IPS-15b (cell line): Measurements from ENCODE around the gene ZNF8.
"Not testable (repeated sequence)": the region's sequence is repeated elsewhere in the genome, so short reads cannot be mapped to it uniquely, and the experiment has no call there.

Experiments
- H3K27me3 ChIP-seq: one replicate; pipeline ENCODE4 v1.6.1; 2013; ENCODE audit warnings: low read length; ENCODE audit not compliant: control insufficient read depth, insufficient read depth
- H3K36me3 ChIP-seq: one replicate; pipeline ENCODE4 v1.6.1; 2013; ENCODE audit warnings: low read length; ENCODE audit not compliant: control insufficient read depth, insufficient read depth
- H3K4me1 ChIP-seq: one replicate; pipeline ENCODE4 v1.6.1; 2013; ENCODE audit warnings: mild to moderate bottlenecking, low read length; ENCODE audit not compliant: control insufficient read depth, insufficient read depth
- H3K4me3 ChIP-seq: one replicate; pipeline ENCODE4 v1.5.1; 2013; ENCODE audit warnings: low read depth, low read length
- H3K9ac ChIP-seq: one replicate; pipeline ENCODE4 v1.6.1; 2013; ENCODE audit warnings: low read depth, mild to moderate bottlenecking, low read length
- H3K9me3 ChIP-seq: one replicate; pipeline ENCODE4 v1.6.1; 2013; ENCODE audit warnings: mild to moderate bottlenecking, low read length; ENCODE audit not compliant: control insufficient read depth, insufficient read depth

ZNF8 gene

GRCh38 chr19:58278541-58279041, at the start of gene ZNF8:
TSS of gene ZNF8 (plus strand) at chr19:58278955. CDS start at chr19:58279082, 127 bp downstream.
- Histone ChIP-seq H3K4me1 (peaks cover 5% of the 10 kb centered on the region), H3K36me3 (peaks cover 10% of the 10 kb centered on the region), H3K9me3 (no peaks in the 10 kb centered on the region), H3K9ac (peak within 1 kb of the TSS; percentile 98), H3K27me3 (no peaks in the 10 kb centered on the region), H3K4me3 (peak within 1 kb of the TSS; percentile 97)

DNA sequence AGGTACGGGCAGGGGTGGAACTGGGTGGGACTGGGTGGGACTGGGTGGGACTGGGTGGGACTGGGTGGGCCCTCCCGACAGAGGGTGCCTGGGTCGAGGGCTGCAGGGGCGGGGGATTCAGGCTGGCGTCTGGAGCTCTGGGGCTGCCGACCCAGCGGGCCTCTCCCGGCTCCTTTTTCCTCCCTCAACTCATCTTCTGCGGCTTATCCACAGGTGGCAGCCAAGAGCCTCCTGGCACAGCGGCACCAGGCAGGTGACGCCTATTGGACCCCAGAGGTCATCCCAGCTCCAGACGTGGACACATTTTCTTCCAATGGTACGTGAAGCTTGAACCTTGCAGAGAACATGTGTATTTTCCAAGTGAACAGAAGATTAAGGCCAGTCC, 49.5 kb upstream of the ZNF8 start:
- Histone ChIP-seq H3K9me3 (no peaks in the 10 kb centered on the region), H3K4me1 (peaks cover 9% of the 10 kb centered on the region), H3K4me3 (peak overlapping the region; percentile 62), H3K36me3 (peaks cover 41% of the 10 kb centered on the region), H3K9ac (peak overlapping the region; percentile 95), H3K27me3 (no peaks in the 10 kb centered on the region)

DNA sequence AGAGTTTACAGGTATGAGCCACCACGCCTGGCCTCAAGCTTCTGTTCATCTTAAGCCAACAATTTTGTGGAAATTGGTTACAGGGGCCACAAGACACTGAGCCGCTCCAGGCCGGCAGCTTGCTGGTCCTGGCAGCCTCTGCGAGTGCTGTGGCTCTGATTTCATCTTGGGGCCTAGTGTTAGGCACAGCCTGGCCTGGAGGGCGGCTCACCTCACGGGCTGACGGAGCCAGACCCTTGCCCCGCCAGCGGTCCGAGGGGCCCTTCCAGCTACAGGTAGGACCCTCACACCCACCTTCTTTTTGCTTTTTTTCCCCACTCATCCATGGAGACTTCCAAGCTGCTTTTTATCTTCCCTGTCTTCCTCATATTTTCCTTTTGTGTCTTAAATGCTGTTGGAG, 41.4 kb upstream of the ZNF8 start:
- H3K36me3 ChIP-seq, result peaks cover 73% of the 10 kb centered on the region
- no peak overlapping the region for H3K4me3 ChIP-seq
- H3K4me1 ChIP-seq, result no peaks in the 10 kb centered on the region
- no peaks in the 10 kb centered on the region for H3K27me3 ChIP-seq
- no peaks in the 10 kb centered on the region for H3K9me3 ChIP-seq
- H3K9ac ChIP-seq, result no peak overlapping the region

GRCh38 chr19:58243351-58243750, 35.4 kb upstream of the ZNF8 start:
- no peaks in the 10 kb centered on the region for H3K27me3 ChIP-seq
- no peak overlapping the region for H3K4me3 ChIP-seq
- H3K36me3 ChIP-seq, result peaks cover 85% of the 10 kb centered on the region
- peaks cover 3% of the 10 kb centered on the region for H3K9me3 ChIP-seq
- no peak overlapping the region for H3K9ac ChIP-seq
- H3K4me1 ChIP-seq, result no peaks in the 10 kb centered on the region

DNA sequence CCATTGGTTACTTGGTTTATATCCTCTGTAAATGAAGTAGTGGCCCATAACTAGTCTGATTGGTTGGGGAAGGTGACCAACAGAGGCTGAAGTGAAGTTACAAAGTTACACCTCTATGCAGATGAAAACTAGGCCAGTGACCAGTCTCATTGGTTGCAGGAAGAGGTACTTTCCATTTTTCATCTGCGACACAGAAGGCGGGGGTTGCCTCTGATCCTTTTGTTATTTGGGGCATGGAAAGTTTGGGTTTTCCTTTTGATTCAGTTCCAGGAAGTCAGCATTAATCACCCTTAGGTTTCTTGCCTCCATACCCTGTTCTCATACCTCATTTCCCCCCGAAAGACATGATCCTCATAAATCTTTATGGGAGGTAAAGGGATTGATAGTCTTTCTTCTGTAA, 29.9 kb upstream of the ZNF8 start:
- H3K36me3 ChIP-seq, result peaks cover 91% of the 10 kb centered on the region
- H3K4me3 ChIP-seq, result no peak overlapping the region
- H3K9ac ChIP-seq, result no peak overlapping the region
- no peaks in the 10 kb centered on the region for H3K27me3 ChIP-seq
- H3K4me1 ChIP-seq, result no peaks in the 10 kb centered on the region
- H3K9me3 ChIP-seq, result peaks cover 52% of the 10 kb centered on the region

DNA sequence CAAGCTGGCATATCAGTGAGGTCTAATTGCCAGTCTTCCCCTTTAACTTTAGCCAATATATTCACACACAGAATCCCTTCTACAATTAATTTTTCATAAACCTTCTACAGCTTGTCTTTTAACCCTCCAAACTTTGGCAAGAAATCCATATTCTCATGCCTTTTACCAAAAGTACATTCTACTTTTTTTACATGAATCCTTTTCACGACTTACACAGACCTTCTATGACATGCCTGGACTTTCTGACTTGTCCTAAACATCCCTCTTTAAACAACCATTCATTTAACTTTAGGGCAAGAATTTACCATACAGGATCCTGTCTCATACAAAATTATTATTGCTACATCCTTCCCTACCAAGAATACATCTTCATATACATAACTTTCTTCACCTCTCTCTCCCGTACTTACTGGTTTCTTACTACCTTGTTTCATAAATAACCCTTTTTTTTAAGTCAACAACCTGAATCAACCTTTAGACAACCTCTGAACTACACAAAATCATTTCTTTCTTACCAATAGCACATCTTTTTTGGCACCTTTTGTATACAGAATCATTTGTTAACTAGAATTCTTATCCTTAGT, 26.6 kb upstream of the ZNF8 start:
- H3K4me3 ChIP-seq, result no peak overlapping the region

DNA sequence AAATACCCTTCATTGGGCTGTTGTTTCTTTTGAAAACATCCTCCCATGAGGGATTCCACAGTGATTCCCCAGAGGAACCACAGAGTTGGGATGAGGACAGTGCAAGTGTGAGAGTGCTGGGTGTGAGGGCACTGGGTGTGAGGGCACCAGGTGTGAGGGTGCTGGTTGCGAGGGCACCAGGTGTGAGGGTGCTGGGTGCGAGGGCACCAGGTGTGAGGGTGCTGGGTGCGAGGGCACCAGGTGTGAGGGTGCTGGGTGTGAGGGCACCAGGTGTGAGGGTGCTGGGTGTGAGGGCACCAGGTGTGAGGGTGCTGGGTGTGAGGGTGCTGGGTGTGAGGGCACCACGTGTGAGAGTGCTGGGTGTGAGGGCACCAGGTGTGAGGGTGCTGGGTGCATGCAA, 20.5 kb upstream of the ZNF8 start:
- not testable (repeated sequence) for H3K9ac ChIP-seq, H3K27me3 ChIP-seq, H3K4me1 ChIP-seq
- Histone ChIP-seq H3K36me3 (peaks cover 80% of the 10 kb centered on the region), H3K4me3 (peak overlapping the region; percentile 16), H3K9me3 (peaks cover 86% of the 10 kb centered on the region)

More for the DNA sequence above, 26.6 kb upstream of the ZNF8 start:
- no peak overlapping the region for H3K9ac ChIP-seq
- peaks cover 80% of the 10 kb centered on the region for H3K36me3 ChIP-seq
- peaks cover 77% of the 10 kb centered on the region for H3K9me3 ChIP-seq
- no peaks in the 10 kb centered on the region for H3K27me3 ChIP-seq
- no peaks in the 10 kb centered on the region for H3K4me1 ChIP-seq

DNA sequence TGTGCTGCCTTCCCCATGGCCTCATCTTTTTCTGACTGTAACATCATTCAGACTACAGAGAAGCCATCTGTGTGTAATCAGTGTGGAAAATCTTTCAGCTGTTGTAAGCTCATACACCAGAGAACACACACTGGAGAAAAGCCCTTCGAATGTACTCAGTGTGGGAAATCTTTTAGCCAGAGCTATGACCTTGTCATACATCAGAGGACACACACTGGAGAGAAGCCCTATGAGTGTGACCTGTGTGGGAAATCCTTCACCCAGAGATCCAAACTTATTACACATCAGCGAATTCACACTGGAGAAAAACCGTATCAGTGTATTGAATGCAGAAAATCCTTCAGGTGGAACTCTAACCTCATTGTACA, 17.2 kb upstream of the ZNF8 start:
- H3K27me3 ChIP-seq, result no peaks in the 10 kb centered on the region
- no peak overlapping the region for H3K4me3 ChIP-seq
- H3K9ac ChIP-seq, result no peak overlapping the region
- H3K4me1 ChIP-seq, result no peaks in the 10 kb centered on the region
- H3K9me3 ChIP-seq, result peaks cover 82% of the 10 kb centered on the region
- H3K36me3 ChIP-seq, result peaks cover 63% of the 10 kb centered on the region

DNA sequence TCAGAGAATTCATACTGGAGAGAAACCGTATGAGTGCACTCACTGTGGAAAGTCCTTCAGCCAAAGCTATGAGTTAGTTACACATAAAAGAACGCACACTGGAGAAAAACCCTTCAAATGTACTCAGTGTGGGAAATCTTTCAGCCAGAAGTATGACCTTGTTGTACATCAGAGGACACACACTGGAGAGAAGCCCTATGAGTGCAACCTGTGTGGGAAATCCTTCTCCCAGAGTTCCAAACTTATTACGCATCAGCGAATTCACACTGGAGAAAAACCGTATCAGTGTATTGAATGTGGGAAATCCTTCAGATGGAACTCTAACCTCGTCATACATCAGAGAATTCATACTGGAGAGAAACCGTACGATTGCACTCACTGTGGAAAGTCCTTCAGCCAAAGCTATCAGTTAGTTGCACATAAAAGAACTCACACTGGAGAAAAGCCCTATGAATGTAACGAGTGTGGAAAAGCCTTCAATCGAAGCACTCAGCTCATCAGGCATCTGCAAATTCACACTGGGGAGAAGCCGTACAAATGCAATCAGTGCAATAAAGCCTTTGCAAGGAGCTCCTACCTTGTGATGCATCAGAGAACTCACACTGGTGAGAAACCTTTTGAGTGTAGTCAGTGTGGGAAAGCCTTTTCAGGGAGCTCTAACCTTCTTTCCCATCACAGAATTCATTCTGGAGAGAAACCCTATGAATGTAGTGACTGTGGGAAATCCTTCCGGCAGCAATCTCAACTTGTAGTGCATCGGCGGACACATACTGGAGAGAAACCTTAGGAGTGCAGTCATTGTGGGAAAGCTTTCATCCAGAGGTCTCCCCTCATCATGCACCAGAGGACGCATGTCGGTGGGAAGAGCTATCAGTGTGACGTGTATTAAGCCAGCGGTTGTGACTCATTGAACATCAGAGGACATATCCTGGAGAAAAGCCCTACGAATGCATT, 16.5 kb upstream of the ZNF8 start:
- H3K9ac ChIP-seq, result no peak overlapping the region
- peak overlapping the region; percentile 10 for H3K4me3 ChIP-seq
- no peaks in the 10 kb centered on the region for H3K4me1 ChIP-seq
- H3K9me3 ChIP-seq, result peaks cover 80% of the 10 kb centered on the region
- no peaks in the 10 kb centered on the region for H3K27me3 ChIP-seq
- H3K36me3 ChIP-seq, result peaks cover 63% of the 10 kb centered on the region

DNA sequence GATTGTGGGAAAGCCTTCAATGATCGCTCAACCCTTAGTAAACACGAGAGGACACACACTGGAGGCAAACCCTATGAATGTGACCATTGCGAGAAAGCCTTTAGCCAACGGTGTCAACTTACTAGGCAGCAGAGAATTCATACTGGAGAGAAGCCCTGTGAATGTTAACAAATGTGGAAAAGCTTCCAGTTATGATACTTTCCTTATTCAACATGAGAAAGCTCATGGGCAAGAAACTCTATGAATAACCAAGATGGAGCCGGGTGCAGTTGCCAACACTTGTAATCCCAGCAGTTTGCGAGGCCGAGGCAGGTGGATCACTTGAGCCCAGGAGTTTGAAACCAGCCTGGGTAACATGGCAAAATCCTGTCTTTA, 15.8 kb upstream of the ZNF8 start:
- Histone ChIP-seq H3K27me3 (no peaks in the 10 kb centered on the region), H3K36me3 (peaks cover 56% of the 10 kb centered on the region), H3K9ac (no peak overlapping the region), H3K9me3 (peaks cover 75% of the 10 kb centered on the region), H3K4me1 (no peaks in the 10 kb centered on the region), H3K4me3 (peak overlapping the region; percentile 20)

DNA sequence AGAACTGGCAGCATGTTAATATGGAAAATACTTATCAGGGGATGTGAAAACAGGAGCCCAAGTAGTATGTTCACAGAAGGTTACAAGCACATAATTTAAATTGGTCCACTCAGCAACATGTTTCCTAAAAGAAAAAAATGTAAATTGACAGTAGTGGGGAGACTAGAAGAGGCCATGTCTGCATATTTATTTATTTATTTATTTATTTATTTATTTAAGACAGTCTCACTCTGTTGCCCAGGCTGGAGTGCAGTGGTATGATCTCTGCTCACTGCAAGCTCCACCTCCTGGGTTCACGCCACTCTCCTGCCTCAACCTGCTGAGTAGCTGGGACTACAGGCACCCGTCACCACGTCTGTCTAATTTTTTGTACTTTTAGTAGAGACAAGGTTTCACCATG, 13.7 kb upstream of the ZNF8 start:
- no peak overlapping the region for H3K4me3 ChIP-seq
- no peak overlapping the region for H3K9ac ChIP-seq
- no peaks in the 10 kb centered on the region for H3K4me1 ChIP-seq
- H3K9me3 ChIP-seq, result peaks cover 60% of the 10 kb centered on the region
- no peaks in the 10 kb centered on the region for H3K27me3 ChIP-seq
- peaks cover 34% of the 10 kb centered on the region for H3K36me3 ChIP-seq

GRCh38 chr19:58268344-58268743, 10.4 kb upstream of the ZNF8 start:
- H3K4me1 ChIP-seq, result no peaks in the 10 kb centered on the region
- peaks cover 7% of the 10 kb centered on the region for H3K36me3 ChIP-seq
- peaks cover 29% of the 10 kb centered on the region for H3K9me3 ChIP-seq
- H3K27me3 ChIP-seq, result no peaks in the 10 kb centered on the region
- H3K4me3 ChIP-seq, result no peak overlapping the region
- H3K9ac ChIP-seq, result no peak overlapping the region
